HG03097 (cell line): Measurements from ENCODE around the gene DHX57.
"Not testable (repeated sequence)": the region's sequence is repeated elsewhere in the genome, so short reads cannot be mapped to it uniquely, and the experiment has no call there.

Experiments
- ATAC-seq: cut with Tn5 transposase; IDR thresholded peaks from one replicate; pipeline ENCODE4 v1.9.1; 2021; ENCODE audit not compliant: unreplicated experiment, low FRiP score

Gene DHX57

GRCh38 chr2:38806015-38806732, 69.6 kb downstream of the DHX57 start:
- no peak for ATAC-seq

- no peak for ATAC-seq
These were observed 77.8 kb downstream of the DHX57 start for GRCh38 chr2:38797953-38798352.

GRCh38 chr2:38797250-38797676, 78.5 kb downstream of the DHX57 start:
- ATAC-seq, result no peak

GRCh38 chr2:38795016-38795415, 80.7 kb downstream of the DHX57 start:
- ATAC-seq, result not testable (repeated sequence)

GRCh38 chr2:38794235-38794946, 81.3 kb downstream of the DHX57 start:
- no peak for ATAC-seq

GRCh38 chr2:38793511-38793910, 82.2 kb downstream of the DHX57 start:
- no peak for ATAC-seq

- no peak for ATAC-seq
These were observed 83.0 kb downstream of the DHX57 start for GRCh38 chr2:38792751-38793150.

GRCh38 chr2:38792321-38792720, 83.4 kb downstream of the DHX57 start:
- ATAC-seq, result not testable (repeated sequence)

GRCh38 chr2:38791744-38792143, 84.0 kb downstream of the DHX57 start:
- no peak for ATAC-seq

- no peak for ATAC-seq
These were observed 86.0 kb downstream of the DHX57 start for GRCh38 chr2:38789691-38790090.

GRCh38 chr2:38788306-38788705, 87.4 kb downstream of the DHX57 start:
- ATAC-seq, result no peak

- no peak for ATAC-seq
These were observed 92.1 kb downstream of the DHX57 start for GRCh38 chr2:38783586-38783985.

GRCh38 chr2:38778687-38779082, 97.0 kb downstream of the DHX57 start:
- ATAC-seq, result no peak

- no peak for ATAC-seq
These were observed 99.2 kb downstream of the DHX57 start for GRCh38 chr2:38776531-38776930.

GRCh38 chr2:38775921-38776225, 99.9 kb downstream of the DHX57 start:
- no peak for ATAC-seq

GRCh38 chr2:38775097-38775920, 100.4 kb downstream of the DHX57 start:
- ATAC-seq, result no peak

GRCh38 chr2:38771632-38772031, 104.1 kb downstream of the DHX57 start:
- ATAC-seq, result no peak

GRCh38 chr2:38765551-38765950, 110.2 kb downstream of the DHX57 start:
- ATAC-seq, result no peak

GRCh38 chr2:38765149-38765548, 110.6 kb downstream of the DHX57 start:
- ATAC-seq, result no peak

- no peak for ATAC-seq
These were observed 112.0 kb downstream of the DHX57 start for GRCh38 chr2:38763728-38764127.

- no peak for ATAC-seq
These were observed 112.5 kb downstream of the DHX57 start for GRCh38 chr2:38763228-38763627.
